Measurements from ENCODE around the gene RIC8A.

- TF ChIP-seq CTCF (IDR thresholded peaks at IDR 0.05; ENCODE audit: insufficient read depth, low read depth, low read length) (no peak), EZH2 (IDR thresholded peaks at IDR 0.05; ENCODE audit: insufficient read depth, low read length) (no peak)
These were observed 48.3 kb downstream of the RIC8A start for GRCh38 chr11:255816-256215.
